HepG2 (cell line): Measurements from ENCODE around the gene SEC14L1. TPM values are rescaled to one million over a fixed set of nuclear protein-coding genes. Genes with fewer than 3 reads are reported as not detected.

Source experiments
- DMAP1 ChIP-seq: IDR thresholded peaks from 2 replicates; pipeline ENCODE4 v1.6.1; 2016
- HES4 ChIP-seq: sonication (generic); formaldehyde crosslinking; IDR thresholded peaks from 2 replicates; pipeline ENCODE4 v1.9.0; 2021; ENCODE audit warnings: mild to moderate bottlenecking, missing genetic modification reagents, borderline replicate concordance
- HMGXB3 ChIP-seq: sonication (generic); formaldehyde crosslinking; IDR thresholded peaks from 2 replicates; pipeline ENCODE4 v1.4.0; 2020; ENCODE audit warnings: missing genetic modification reagents, borderline replicate concordance
- KAT7 ChIP-seq: IDR thresholded peaks from 2 replicates; pipeline ENCODE4 v1.6.1; 2018; ENCODE audit warnings: borderline replicate concordance, missing compliant biosample characterization
- NFE2 ChIP-seq: sonication (generic); formaldehyde crosslinking; IDR thresholded peaks from 2 replicates; pipeline ENCODE4 v1.4.0; 2020; ENCODE audit warnings: missing genetic modification reagents
- NR3C1 ChIP-seq: sonication (generic); formaldehyde crosslinking; IDR thresholded peaks from 2 replicates; pipeline ENCODE4 v1.4.0; 2020; ENCODE audit warnings: missing genetic modification reagents
- PHF8 ChIP-seq: sonication (generic); formaldehyde crosslinking; IDR thresholded peaks from 2 replicates; pipeline ENCODE4 v1.5.0; 2020; ENCODE audit warnings: missing genetic modification reagents
- PPARG ChIP-seq: conservative IDR thresholded peaks from 2 replicates; pipeline ENCODE4 v1.6.1; 2016; ENCODE audit warnings: missing biosample characterization, missing genetic modification reagents
- PRDM10 ChIP-seq: sonication (generic); formaldehyde crosslinking; IDR thresholded peaks from 2 replicates; pipeline ENCODE4 v1.4.0; 2020; ENCODE audit warnings: low read depth, missing genetic modification reagents
- SAP130 ChIP-seq: IDR thresholded peaks from 2 replicates; pipeline ENCODE4 v1.6.1; 2016; ENCODE audit warnings: low read depth
- ZBTB37 ChIP-seq: sonication (generic); formaldehyde crosslinking; IDR thresholded peaks from 2 replicates; pipeline ENCODE4 v1.4.0; 2020; ENCODE audit warnings: mild to moderate bottlenecking, missing genetic modification reagents
- ZFP36 ChIP-seq: fragments of 150-350 bp; IDR thresholded peaks from 2 replicates; pipeline ENCODE4 v1.6.1; 2018; ENCODE audit warnings: borderline replicate concordance, low read length, low read depth; ENCODE audit not compliant: partially characterized antibody
- ZNF260 ChIP-seq: sonication (generic); formaldehyde crosslinking; IDR thresholded peaks from 2 replicates; pipeline ENCODE4 v1.4.0; 2020; ENCODE audit warnings: missing genetic modification reagents, low read depth, mild to moderate bottlenecking, borderline replicate concordance
- ZNF629 ChIP-seq: sonication (generic); formaldehyde crosslinking; conservative IDR thresholded peaks from 2 replicates; pipeline ENCODE4 v1.5.0; 2020; ENCODE audit warnings: missing genetic modification reagents
- ZNF83 ChIP-seq: sonication (generic); formaldehyde crosslinking; IDR thresholded peaks from 2 replicates; pipeline ENCODE4 v1.4.0; 2020; ENCODE audit warnings: missing genetic modification reagents, mild to moderate bottlenecking, borderline replicate concordance
- ZSCAN9 ChIP-seq: IDR thresholded peaks from 2 replicates; pipeline ENCODE4 v1.6.1; 2016; ENCODE audit warnings: borderline replicate concordance
- polyA plus RNA-seq, 8 experiments: library from polyadenylated mRNA; depleted of rRNA in 3 of 8; stranded (reverse) in 7 of 8; unstranded in 1 of 8; fragments of >200 nt; fragmentation: Illumina TruSeq in 4 of 8; extraction: Trizol in 4 of 8; gene quantifications; 2 replicates each; pipeline versions ENCODE4 v1.2.1 to v1.2.3, GENCODE V29; 2011 to 2016; ENCODE audit warnings: low read depth in 4 of 8, missing spikeins in 1 of 8, mixed read lengths in 1 of 8; ENCODE audit not compliant: insufficient read depth in 1 of 8
- total RNA-seq, 5 experiments: library from RNA; depleted of rRNA; stranded (reverse); fragments of >200 nt; fragmentation: Illumina TruSeq; extraction: Trizol; gene quantifications; 2 replicates each; pipeline ENCODE4 v1.2.3, GENCODE V29; 2016; ENCODE audit warnings: low read depth in 1 of 5

The SEC14L1 gene
- total and polyA plus RNA-seq, 2 of the 13 experiments (the other 11 are each of a cell fraction or from before 2014, with no cell fraction given), result 26.3 to 43.9 TPM

- TF ChIP-seq PRDM10 (CRISPR knock-in tag) (0 out of 2 replicates have a peak, but pooled peaks have one; percentile 56), NFE2 (CRISPR knock-in tag) (no peak), HES4 (CRISPR knock-in tag) (no peak), PHF8 (CRISPR knock-in tag) (0 out of 2 replicates have a peak, but pooled peaks have one; percentile 30), ZSCAN9 (CRISPR knock-in tag) (no peak), ZNF629 (no peak), ZBTB37 (CRISPR knock-in tag) (no peak), PPARG (CRISPR knock-in tag) (0 out of 2 replicates have a peak, but pooled peaks have one; percentile 27), ZNF260 (no peak), SAP130 (CRISPR knock-in tag) (peak; percentile 68), ZFP36 (no peak), KAT7 (CRISPR knock-in tag) (0 out of 2 replicates have a peak, but pooled peaks have one; percentile 6), NR3C1 (CRISPR knock-in tag) (no peak), ZNF83 (CRISPR knock-in tag) (no peak), HMGXB3 (no peak), DMAP1 (CRISPR knock-in tag) (no peak)
Observed at GRCh38 chr17:77101521-77102410, 39.0 kb upstream of the SEC14L1 start (continued).
